HCT116 (cell line): Measurements from ENCODE around the gene CYP46A1. TPM values are rescaled to one million over a fixed set of nuclear protein-coding genes. Genes with fewer than 3 reads are reported as not detected.

Experiments used
- ATAC-seq: fragments of 200-7000 bp; cut with Tn5 transposase; 2 replicates; pipeline ENCODE4 v1.9.1; 2020; ENCODE audit warnings: mild to moderate bottlenecking, moderate library complexity
- BruUV-seq: library from RNA; stranded (reverse); fragments of 400-500 nt; replicated peaks from 2 replicates; lab custom pipeline; 2021; lab: Mats Ljungman, UMichigan
- CTCF ChIA-PET: fragments of 300-600 bp; sonication (Branson Sonifier 250); formaldehyde crosslinking; loops from one replicate; lab custom pipeline; 2021; ENCODE audit warnings: antibody characterized with exemption; lab: Charles Lee
- POLR2A ChIA-PET: fragments of 300-600, 350-600 bp; sonication (Branson Sonifier 250); formaldehyde crosslinking; loops from one replicate; lab custom pipeline; 2021; ENCODE audit warnings: antibody characterized with exemption; lab: Charles Lee
- RAD21 ChIA-PET, 2 experiments: fragments of 300-600 bp; sonication (Branson Sonifier 250); formaldehyde crosslinking; loops; one replicate each; lab custom pipeline; 2023; ENCODE audit warnings: low total read pairs in 2 of 2; ENCODE audit not compliant: uncharacterized antibody in 2 of 2, unreplicated experiment in 2 of 2, low non-redundant PET in 1 of 2; lab: Charles Lee
- DNase-seq: peaks from one replicate; pipeline ENCODE4 v3.0.0-alpha.2; 2010; ENCODE audit warnings: low read depth, low spot score
- H2AFZ ChIP-seq: fragments of 200-600 bp; shearing (Covaris generic), sonication (generic); 2 replicates; pipeline ENCODE4 v1.6.1; 2017; ENCODE audit warnings: low read depth, mixed run types, mixed read lengths, antibody characterized with exemption, low read length; ENCODE audit not compliant: poor library complexity, severe bottlenecking
- H3K27ac ChIP-seq: 2 replicates; pipeline ENCODE4 v1.5.1; 2012; ENCODE audit warnings: low read depth, low read length
- H3K27me3 ChIP-seq: fragments of 200-600 bp; sonication (generic); 2 replicates; pipeline ENCODE4 v1.6.1; 2016; ENCODE audit warnings: mixed run types, low read length, mixed read lengths; ENCODE audit not compliant: insufficient read depth
- H3K36me3 ChIP-seq, 2 experiments: fragments of 200-500 bp in 1 of 2; fragments of 200-600 bp in 1 of 2; sonication (Bioruptor generic) in 1 of 2; sonication (generic) in 1 of 2; 2 replicates each; pipeline versions ENCODE4 v1.5.1 to v1.6.1; 2014 to 2016; ENCODE audit warnings: low read length in 2 of 2, inconsistent platforms in 1 of 2, mixed read lengths in 1 of 2, mixed run types in 1 of 2; ENCODE audit not compliant: insufficient read depth in 2 of 2, control insufficient read depth in 1 of 2
- H3K4me1 ChIP-seq, 2 experiments: fragments of 200-600 bp in 1 of 2; sonication (generic) in 1 of 2; 2 replicates each; pipeline versions ENCODE4 v1.5.1 to v1.6.1; 2012 to 2017; ENCODE audit warnings: low read length in 2 of 2, inconsistent platforms in 1 of 2, mild to moderate bottlenecking in 1 of 2, mixed read lengths in 1 of 2, mixed run types in 1 of 2, moderate library complexity in 1 of 2; ENCODE audit not compliant: insufficient read depth in 2 of 2, control insufficient read depth in 1 of 2
- H3K4me2 ChIP-seq: fragments of 200-600 bp; sonication (generic); 2 replicates; pipeline ENCODE4 v1.6.1; 2017; ENCODE audit warnings: mixed run types, low read length, mixed read lengths
- H3K4me3 ChIP-seq, 2 experiments: fragments of 200-600 bp in 1 of 2; sonication (generic) in 1 of 2; replicated peaks in 1 of 2; 2 replicates each; pipeline ENCODE4 v1.5.1; 2011 to 2016; ENCODE audit warnings: low read length in 2 of 2, control low read depth in 1 of 2, low read depth in 1 of 2, mild to moderate bottlenecking in 1 of 2, mixed read lengths in 1 of 2, mixed run types in 1 of 2
- H3K79me2 ChIP-seq: fragments of 200-600 bp; sonication (generic); 2 replicates; pipeline ENCODE4 v1.6.1; 2017; ENCODE audit warnings: mild to moderate bottlenecking, mixed run types, low read length, moderate library complexity, mixed read lengths; ENCODE audit not compliant: insufficient read depth
- H3K9ac ChIP-seq: fragments of 200-600 bp; sonication (generic); 2 replicates; pipeline ENCODE4 v1.6.1; 2016; ENCODE audit warnings: low read length, mixed read lengths
- H3K9me2 ChIP-seq: fragments of 200-600 bp; sonication (generic), shearing (Covaris generic); 2 replicates; pipeline ENCODE4 v1.6.1; 2017; ENCODE audit warnings: mixed run types, mild to moderate bottlenecking, moderate library complexity; ENCODE audit not compliant: insufficient read depth
- H3K9me3 ChIP-seq, 2 experiments: fragments of 200-500 bp in 1 of 2; fragments of 200-600 bp in 1 of 2; sonication (Bioruptor generic) in 1 of 2; sonication (generic) in 1 of 2; 2 replicates each; pipeline ENCODE4 v1.6.1; 2014 to 2017; ENCODE audit warnings: low read length in 2 of 2, mixed read lengths in 2 of 2, inconsistent platforms in 1 of 2, low read depth in 1 of 2, mild to moderate bottlenecking in 1 of 2, mixed run types in 1 of 2, moderate library complexity in 1 of 2; ENCODE audit not compliant: control insufficient read depth in 1 of 2, insufficient read depth in 1 of 2
- H4K20me1 ChIP-seq: fragments of 200-600 bp; sonication (generic), shearing (Covaris generic); 2 replicates; pipeline ENCODE4 v1.6.1; 2017; ENCODE audit warnings: mixed run types, mild to moderate bottlenecking, moderate library complexity; ENCODE audit not compliant: insufficient read depth
- EGR1 ChIP-seq: IDR thresholded peaks from 2 replicates; pipeline ENCODE4 v1.6.1; 2012; ENCODE audit warnings: low read depth
- EZH2phosphoT487 ChIP-seq: fragments of 200-600 bp; IDR thresholded peaks from 2 replicates; pipeline ENCODE4 v1.6.1; 2018; ENCODE audit warnings: antibody characterized with exemption, borderline replicate concordance
- RAD21 ChIP-seq: IDR thresholded peaks from 2 replicates; pipeline ENCODE4 v1.6.1; 2012; ENCODE audit warnings: low read depth, mild to moderate bottlenecking
- SP1 ChIP-seq: IDR thresholded peaks from 2 replicates; pipeline ENCODE4 v1.6.1; 2012; ENCODE audit warnings: low read depth
- SRF ChIP-seq: IDR thresholded peaks from 2 replicates; pipeline ENCODE4 v1.6.1; 2012; ENCODE audit warnings: low read depth
- YY1 ChIP-seq: IDR thresholded peaks from 2 replicates; pipeline ENCODE4 v1.6.1; 2011; ENCODE audit warnings: low read length, low read depth, moderate library complexity, mild to moderate bottlenecking; ENCODE audit not compliant: insufficient replicate concordance; ENCODE audit errors: extremely low read depth
- ZFX ChIP-seq: fragments of 450-650 bp; IDR thresholded peaks from 2 replicates; pipeline ENCODE4 v1.6.1; 2017
- ZNF274 ChIP-seq: fragments of 200-500 bp; sonication (Bioruptor generic); IDR thresholded peaks from 2 replicates; pipeline ENCODE4 v1.6.1; 2014; ENCODE audit warnings: mild to moderate bottlenecking, low read depth, low read length, inconsistent platforms
- intact Hi-C: fragments of 100-400 bp; cut with micrococcal nuclease; formaldehyde crosslinking; loops from 2 replicates; pipeline ENCODE4 v1.10.0; 2022
- total RNA-seq: library from RNA; stranded (reverse); gene quantifications from one replicate; pipeline ENCODE4 v1.2.1, GENCODE V29; 2021; ENCODE audit not compliant: unreplicated experiment
- TF ChIP-seq, protein P1 (sequence below): IDR thresholded peaks from 2 replicates; pipeline ENCODE4 v1.6.1; 2012
- TF ChIP-seq, protein P2 (sequence below), 3 experiments: fragments of 200-600 bp in 1 of 3; sonication (generic) in 1 of 3; IDR thresholded peaks in 2 of 3; conservative IDR thresholded peaks in 1 of 3; 2 replicates each; pipeline ENCODE4 v1.5.1; 2012 to 2017; ENCODE audit warnings: low read depth in 2 of 3, low read length in 2 of 3, antibody characterized with exemption in 1 of 3, borderline replicate concordance in 1 of 3, control low read depth in 1 of 3, mild to moderate bottlenecking in 1 of 3, mixed read lengths in 1 of 3, mixed run types in 1 of 3, moderate library complexity in 1 of 3; ENCODE audit not compliant: insufficient read depth in 1 of 3
- TF ChIP-seq, protein P3 (sequence below): IDR thresholded peaks from 2 replicates; pipeline ENCODE4 v1.6.1; 2011; ENCODE audit warnings: mild to moderate bottlenecking, low read length, moderate library complexity; ENCODE audit not compliant: insufficient replicate concordance; ENCODE audit errors: extremely low read depth

CYP46A1 gene
- total RNA-seq, 1 experiment from 2014 or later, result 0.76 TPM

DNA sequence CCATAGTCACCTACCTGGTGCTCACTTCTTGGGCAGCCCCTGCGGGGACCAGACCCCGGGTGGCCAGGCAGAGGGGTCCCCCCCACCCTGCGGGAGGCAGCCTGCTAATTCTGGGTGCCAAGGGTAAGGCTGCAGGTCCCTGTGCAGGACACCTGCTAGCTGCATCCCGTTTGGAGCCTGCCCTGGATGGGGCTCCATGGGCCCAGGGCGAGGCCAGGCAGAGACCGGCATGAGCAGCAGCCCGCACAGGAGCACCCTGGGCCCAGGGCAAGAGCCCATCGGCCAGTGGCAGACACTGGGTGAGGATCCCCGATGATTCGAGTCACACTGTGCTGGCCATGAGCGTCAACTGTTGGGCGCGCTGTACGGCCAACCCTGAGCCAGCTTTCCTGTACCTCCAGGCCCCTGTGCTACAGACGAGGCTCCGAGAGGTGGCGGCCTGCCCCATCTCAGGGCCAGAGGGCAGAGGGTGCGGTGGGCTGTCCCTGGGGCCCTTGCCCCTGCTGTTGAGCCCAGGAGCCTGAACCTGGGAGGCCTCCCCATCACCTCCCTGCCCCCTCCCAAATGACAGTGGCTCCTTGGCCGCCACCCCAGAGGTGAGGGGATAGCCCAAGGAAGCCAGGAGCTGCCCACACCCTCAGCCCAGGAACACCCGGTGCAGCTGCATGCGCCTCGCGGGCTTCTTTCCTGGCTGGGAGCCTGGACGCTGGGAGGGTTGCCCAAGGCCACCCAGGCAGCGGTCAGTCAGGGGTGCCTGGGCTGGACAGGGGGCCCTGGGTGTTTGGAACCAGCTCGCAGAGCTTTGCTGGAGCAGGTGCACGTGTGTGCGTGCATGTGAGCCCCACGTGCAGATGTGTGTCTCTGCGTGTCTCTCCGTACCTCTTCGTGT, 47.7 kb downstream of the CYP46A1 start:
- Histone ChIP-seq H3K4me3 (no peak overlapping the region), H3K4me2 (no peak overlapping the region), H3K9me2 (no peaks in the 10 kb centered on the region), H3K9ac (no peak overlapping the region), H3K27me3 (no peaks in the 10 kb centered on the region), H4K20me1 (no peaks in the 10 kb centered on the region), H3K4me1 (peaks cover 9 to 14% of the 10 kb centered on the region in 2 experiments; a peak in 3 of 4 replicates), H2AFZ (no peak overlapping the region), H3K36me3 (no peaks in the 10 kb centered on the region), H3K9me3 (no peaks in the 10 kb centered on the region), H3K27ac (no peak overlapping the region), H3K79me2 (no peaks in the 10 kb centered on the region)
- ATAC-seq (no peak), DNase-seq (no peak)
- RAD21 ChIA-PET, result interaction anchor here in 1 of 2 experiments (0.7 kb wide), 1 partner anchor 12 kb away, joined by 3 read pairs; no protein-coding TSS in a partner anchor
- BruUV-seq, result no TSS peak
- CTCF ChIA-PET, result interaction anchor here (2.0 kb wide), 1 partner anchor 167 kb away, joined by 7 read pairs; no protein-coding TSS in a partner anchor
- POLR2A ChIA-PET, result no interaction called here
- intact Hi-C loops, result no loop called here
- TF ChIP-seq ZNF274, result no peak
- no peak for TF ChIP-seq EZH2phosphoT487
- TF ChIP-seq, protein P1, sequence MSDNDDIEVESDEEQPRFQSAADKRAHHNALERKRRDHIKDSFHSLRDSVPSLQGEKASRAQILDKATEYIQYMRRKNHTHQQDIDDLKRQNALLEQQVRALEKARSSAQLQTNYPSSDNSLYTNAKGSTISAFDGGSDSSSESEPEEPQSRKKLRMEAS, result no peak
- TF ChIP-seq, protein P2, sequence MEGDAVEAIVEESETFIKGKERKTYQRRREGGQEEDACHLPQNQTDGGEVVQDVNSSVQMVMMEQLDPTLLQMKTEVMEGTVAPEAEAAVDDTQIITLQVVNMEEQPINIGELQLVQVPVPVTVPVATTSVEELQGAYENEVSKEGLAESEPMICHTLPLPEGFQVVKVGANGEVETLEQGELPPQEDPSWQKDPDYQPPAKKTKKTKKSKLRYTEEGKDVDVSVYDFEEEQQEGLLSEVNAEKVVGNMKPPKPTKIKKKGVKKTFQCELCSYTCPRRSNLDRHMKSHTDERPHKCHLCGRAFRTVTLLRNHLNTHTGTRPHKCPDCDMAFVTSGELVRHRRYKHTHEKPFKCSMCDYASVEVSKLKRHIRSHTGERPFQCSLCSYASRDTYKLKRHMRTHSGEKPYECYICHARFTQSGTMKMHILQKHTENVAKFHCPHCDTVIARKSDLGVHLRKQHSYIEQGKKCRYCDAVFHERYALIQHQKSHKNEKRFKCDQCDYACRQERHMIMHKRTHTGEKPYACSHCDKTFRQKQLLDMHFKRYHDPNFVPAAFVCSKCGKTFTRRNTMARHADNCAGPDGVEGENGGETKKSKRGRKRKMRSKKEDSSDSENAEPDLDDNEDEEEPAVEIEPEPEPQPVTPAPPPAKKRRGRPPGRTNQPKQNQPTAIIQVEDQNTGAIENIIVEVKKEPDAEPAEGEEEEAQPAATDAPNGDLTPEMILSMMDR (IDR thresholded peaks at IDR 0.05 in 2 of 3, conservative IDR thresholded peaks at IDR 0.05 in 1 of 3; ENCODE audit: borderline replicate concordance in 1 of 3, insufficient read depth in 1 of 3, low read depth in 2 of 3, low read length in 2 of 3), result no peak
- no peak for TF ChIP-seq RAD21
- TF ChIP-seq YY1, result no peak
- no peak for TF ChIP-seq SP1
- no peak for TF ChIP-seq SRF
- TF ChIP-seq EGR1, result no peak
- TF ChIP-seq, protein P3, sequence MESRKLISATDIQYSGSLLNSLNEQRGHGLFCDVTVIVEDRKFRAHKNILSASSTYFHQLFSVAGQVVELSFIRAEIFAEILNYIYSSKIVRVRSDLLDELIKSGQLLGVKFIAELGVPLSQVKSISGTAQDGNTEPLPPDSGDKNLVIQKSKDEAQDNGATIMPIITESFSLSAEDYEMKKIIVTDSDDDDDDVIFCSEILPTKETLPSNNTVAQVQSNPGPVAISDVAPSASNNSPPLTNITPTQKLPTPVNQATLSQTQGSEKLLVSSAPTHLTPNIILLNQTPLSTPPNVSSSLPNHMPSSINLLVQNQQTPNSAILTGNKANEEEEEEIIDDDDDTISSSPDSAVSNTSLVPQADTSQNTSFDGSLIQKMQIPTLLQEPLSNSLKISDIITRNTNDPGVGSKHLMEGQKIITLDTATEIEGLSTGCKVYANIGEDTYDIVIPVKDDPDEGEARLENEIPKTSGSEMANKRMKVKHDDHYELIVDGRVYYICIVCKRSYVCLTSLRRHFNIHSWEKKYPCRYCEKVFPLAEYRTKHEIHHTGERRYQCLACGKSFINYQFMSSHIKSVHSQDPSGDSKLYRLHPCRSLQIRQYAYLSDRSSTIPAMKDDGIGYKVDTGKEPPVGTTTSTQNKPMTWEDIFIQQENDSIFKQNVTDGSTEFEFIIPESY, result no peak
- no peak for TF ChIP-seq ZFX
